Renal cortex interstitium (tissue), 3 donors: ENCODE data around the gene CRYBB2. TPM values are rescaled to one million over a fixed set of nuclear protein-coding genes. Genes with fewer than 3 reads are reported as not detected.

Source experiments
- polyA plus RNA-seq, 3 donors: library from polyadenylated mRNA; unstranded; fragments of 120-200 nt; gene quantifications; one replicate each; pipeline ENCODE4 v1.2.1, GENCODE V29; 2013; ENCODE audit not compliant: insufficient read length in 3 of 3

CRYBB2 gene
- polyA plus RNA-seq, 3 donors, result 0.23 to 0.32 TPM; not detected in 1

Other genes starting within 250 kb of the CRYBB2 start
- gene CRYBB3, start 19.8 kb upstream of the CRYBB2 start, polyA plus RNA-seq, result under 1 TPM; 0.16 to 0.41 (median 0.22) TPM